Neutrophil (primary cell): ENCODE data around the gene SERPINB5.

ENCODE experiments used
- H3K27ac ChIP-seq: fragments of 200-600 bp; sonication (generic); 2 replicates; pipeline ENCODE4 v1.5.1; 2016; ENCODE audit warnings: mild to moderate bottlenecking, moderate library complexity
- H3K27me3 ChIP-seq: fragments of 200-600 bp; sonication (generic); 2 replicates; pipeline ENCODE4 v1.6.0; 2016; ENCODE audit warnings: mild to moderate bottlenecking
- H3K36me3 ChIP-seq: fragments of 200-600 bp; sonication (generic); 2 replicates; pipeline ENCODE4 v1.5.1; 2017
- H3K4me1 ChIP-seq, 2 experiments: fragments of 200-600 bp in 1 of 2; sonication (generic) in 1 of 2; 1 replicate in 1 of 2; 2 replicates in 1 of 2; pipeline versions ENCODE4 v1.5.1 to v1.6.1; 2013 to 2016; ENCODE audit warnings: low read depth in 1 of 2, low read length in 1 of 2, mild to moderate bottlenecking in 1 of 2, moderate library complexity in 1 of 2; ENCODE audit not compliant: control insufficient read depth in 1 of 2, insufficient read depth in 1 of 2
- H3K4me3 ChIP-seq, 2 experiments: fragments of 200-600 bp in 1 of 2; sonication (generic) in 1 of 2; 1 replicate in 1 of 2; 2 replicates in 1 of 2; pipeline ENCODE4 v1.5.1; 2013 to 2016; ENCODE audit warnings: low read depth in 1 of 2, low read length in 1 of 2, mild to moderate bottlenecking in 1 of 2, moderate library complexity in 1 of 2
- H3K9me3 ChIP-seq: fragments of 200-600 bp; sonication (generic); 2 replicates; pipeline ENCODE4 v1.5.1; 2016
- TF ChIP-seq, protein P1 (sequence below): fragments of 200-600 bp; sonication (generic); IDR thresholded peaks from 2 replicates; pipeline ENCODE4 v1.5.1; 2016; ENCODE audit warnings: antibody characterized with exemption

SERPINB5 gene

DNA sequence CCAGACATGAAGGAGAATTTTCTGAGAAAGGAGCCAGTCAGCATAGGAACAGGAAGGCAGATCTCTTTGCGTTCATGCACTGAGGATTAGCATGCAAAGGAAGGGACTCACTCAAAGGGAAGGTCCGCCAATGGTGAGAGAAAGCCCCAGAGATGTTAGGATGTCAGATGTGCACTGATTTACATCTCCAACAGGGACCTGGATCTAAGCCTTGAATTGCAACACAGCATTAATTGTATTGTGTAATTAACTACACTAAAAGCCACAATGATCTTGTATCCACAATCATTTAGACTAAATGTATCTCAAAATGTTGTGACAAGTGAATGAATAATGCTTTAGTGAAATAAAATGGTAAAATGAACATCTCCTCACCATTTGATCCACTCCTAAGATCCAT is 4.2 kb downstream of the SERPINB5 start:
- H3K27ac ChIP-seq, result no peak overlapping the region
- H3K4me1 ChIP-seq, result no peaks in the 10 kb centered on the region
- TF ChIP-seq, protein P1, sequence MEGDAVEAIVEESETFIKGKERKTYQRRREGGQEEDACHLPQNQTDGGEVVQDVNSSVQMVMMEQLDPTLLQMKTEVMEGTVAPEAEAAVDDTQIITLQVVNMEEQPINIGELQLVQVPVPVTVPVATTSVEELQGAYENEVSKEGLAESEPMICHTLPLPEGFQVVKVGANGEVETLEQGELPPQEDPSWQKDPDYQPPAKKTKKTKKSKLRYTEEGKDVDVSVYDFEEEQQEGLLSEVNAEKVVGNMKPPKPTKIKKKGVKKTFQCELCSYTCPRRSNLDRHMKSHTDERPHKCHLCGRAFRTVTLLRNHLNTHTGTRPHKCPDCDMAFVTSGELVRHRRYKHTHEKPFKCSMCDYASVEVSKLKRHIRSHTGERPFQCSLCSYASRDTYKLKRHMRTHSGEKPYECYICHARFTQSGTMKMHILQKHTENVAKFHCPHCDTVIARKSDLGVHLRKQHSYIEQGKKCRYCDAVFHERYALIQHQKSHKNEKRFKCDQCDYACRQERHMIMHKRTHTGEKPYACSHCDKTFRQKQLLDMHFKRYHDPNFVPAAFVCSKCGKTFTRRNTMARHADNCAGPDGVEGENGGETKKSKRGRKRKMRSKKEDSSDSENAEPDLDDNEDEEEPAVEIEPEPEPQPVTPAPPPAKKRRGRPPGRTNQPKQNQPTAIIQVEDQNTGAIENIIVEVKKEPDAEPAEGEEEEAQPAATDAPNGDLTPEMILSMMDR, result no peak
- no peaks in the 10 kb centered on the region for H3K36me3 ChIP-seq
- H3K9me3 ChIP-seq, result no peaks in the 10 kb centered on the region
- H3K4me3 ChIP-seq, result no peak overlapping the region
- no peaks in the 10 kb centered on the region for H3K27me3 ChIP-seq

DNA sequence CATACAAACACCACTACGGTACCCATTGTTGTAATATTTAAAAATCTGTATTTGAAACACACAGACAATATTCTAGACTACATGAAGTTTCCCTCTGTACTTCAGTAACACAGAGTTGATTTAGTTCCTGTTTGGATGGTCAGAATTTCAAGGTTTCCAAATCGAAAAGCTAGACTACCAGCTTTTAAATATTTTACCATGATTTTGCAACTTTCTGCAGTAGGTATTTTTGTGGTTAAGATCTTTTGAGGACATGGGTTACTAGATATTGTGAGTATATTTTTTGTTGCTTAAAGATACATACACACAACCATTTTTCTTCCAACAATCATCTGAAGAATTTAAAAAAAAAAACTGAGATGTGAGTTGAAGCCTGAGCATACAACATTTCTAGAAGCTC is 10.9 kb downstream of the SERPINB5 start:
- Histone ChIP-seq H3K36me3 (no peaks in the 10 kb centered on the region), H3K4me3 (no peak overlapping the region), H3K27me3 (no peaks in the 10 kb centered on the region), H3K9me3 (no peaks in the 10 kb centered on the region), H3K4me1 (no peaks in the 10 kb centered on the region), H3K27ac (no peak overlapping the region)
- TF ChIP-seq, protein P1, result no peak

DNA sequence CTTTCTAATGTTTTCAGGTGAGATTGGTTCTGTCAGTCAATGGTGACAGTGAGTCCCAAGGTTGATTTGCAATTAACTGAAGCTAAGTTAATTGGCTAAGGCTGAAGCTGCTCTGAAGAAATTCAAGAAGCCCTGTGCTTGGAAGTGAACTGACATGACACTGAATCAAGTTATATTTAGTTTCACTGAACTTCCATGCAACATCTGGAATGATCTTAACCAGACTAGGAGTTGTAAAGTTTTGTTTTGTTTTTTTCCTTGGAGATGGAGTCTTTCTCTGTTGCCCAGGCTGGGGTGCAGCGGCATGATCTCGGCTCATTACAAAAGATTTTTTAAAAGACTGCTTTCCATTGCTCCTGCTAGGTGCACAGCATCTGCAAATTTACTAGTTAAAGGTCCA is 11.4 kb downstream of the SERPINB5 start:
- TF ChIP-seq, protein P1, result no peak
- Histone ChIP-seq H3K27ac (no peak overlapping the region), H3K4me3 (no peak overlapping the region), H3K9me3 (no peaks in the 10 kb centered on the region), H3K4me1 (no peaks in the 10 kb centered on the region), H3K36me3 (no peaks in the 10 kb centered on the region), H3K27me3 (no peaks in the 10 kb centered on the region)

DNA sequence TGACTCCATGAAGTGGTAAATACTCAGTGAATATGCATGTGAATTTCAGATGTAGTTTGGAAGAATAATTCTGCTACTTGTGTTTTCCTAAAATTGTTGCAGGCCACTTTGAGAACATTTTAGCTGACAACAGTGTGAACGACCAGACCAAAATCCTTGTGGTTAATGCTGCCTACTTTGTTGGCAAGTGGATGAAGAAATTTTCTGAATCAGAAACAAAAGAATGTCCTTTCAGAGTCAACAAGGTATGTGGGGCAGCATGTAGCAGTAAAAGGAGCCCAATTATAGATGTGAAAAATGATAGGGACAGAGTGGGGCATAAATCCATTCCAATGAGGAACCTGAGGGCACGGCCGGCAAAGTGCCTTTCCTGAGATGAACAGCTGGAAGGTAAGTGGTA is 16.1 kb downstream of the SERPINB5 start:
- Histone ChIP-seq H3K27me3 (no peaks in the 10 kb centered on the region), H3K4me3 (no peak overlapping the region), H3K4me1 (no peaks in the 10 kb centered on the region), H3K9me3 (no peaks in the 10 kb centered on the region), H3K27ac (no peak overlapping the region), H3K36me3 (no peaks in the 10 kb centered on the region)
- TF ChIP-seq, protein P1, result no peak

DNA sequence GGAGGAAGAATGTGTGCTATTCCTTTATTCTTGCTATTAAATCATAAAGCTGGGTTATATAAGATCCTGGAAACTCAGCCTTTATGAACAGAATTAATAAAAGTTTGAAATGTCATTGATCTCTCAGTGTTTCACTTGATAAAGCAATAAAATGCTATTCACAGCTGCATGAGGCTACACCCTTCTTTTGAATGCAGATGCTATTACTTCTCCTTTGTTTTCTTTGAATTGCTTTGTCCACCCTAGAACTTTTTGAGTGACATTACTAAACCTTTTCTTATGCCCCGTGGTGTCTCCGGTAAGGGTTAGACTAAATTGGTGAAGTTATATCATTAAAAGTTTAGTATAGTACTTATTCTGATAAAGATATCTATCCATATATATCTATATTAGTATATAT is 18.9 kb downstream of the SERPINB5 start:
- H3K36me3 ChIP-seq, result no peaks in the 10 kb centered on the region
- no peaks in the 10 kb centered on the region for H3K27me3 ChIP-seq

More for the DNA sequence above, 18.9 kb downstream of the SERPINB5 start:
- Histone ChIP-seq H3K4me3 (no peak overlapping the region), H3K9me3 (no peaks in the 10 kb centered on the region), H3K4me1 (no peaks in the 10 kb centered on the region), H3K27ac (no peak overlapping the region)
- TF ChIP-seq, protein P1, result no peak
